ENCODE measurements around the gene PCDHA1.

The PCDHA1 gene

GRCh38 chr5:140996060-140996459 is 210.1 kb downstream of the PCDHA1 start:
- no peak for DNase-seq

- DNase-seq, result no peak
Measured at GRCh38 chr5:140998921-140999410, 213.0 kb downstream of the PCDHA1 start.

GRCh38 chr5:141001446-141001843 is 215.5 kb downstream of the PCDHA1 start:
- DNase-seq, result no peak

GRCh38 chr5:141001844-141002604 is 216.1 kb downstream of the PCDHA1 start:
- peak; percentile 45 for DNase-seq

GRCh38 chr5:141002605-141002965 is 216.6 kb downstream of the PCDHA1 start:
- DNase-seq, result no peak

GRCh38 chr5:141003031-141003430 is 217.1 kb downstream of the PCDHA1 start:
- no peak for DNase-seq

GRCh38 chr5:141003791-141004611 is 218.1 kb downstream of the PCDHA1 start:
- DNase-seq, result no peak

GRCh38 chr5:141007791-141008190 is 221.9 kb downstream of the PCDHA1 start:
- no peak for DNase-seq

GRCh38 chr5:141010047-141010793 is 224.3 kb downstream of the PCDHA1 start:
- no peak for DNase-seq

- no peak for DNase-seq
Measured at GRCh38 chr5:141017943-141018342, 232.0 kb downstream of the PCDHA1 start.

- no peak for DNase-seq
Measured at GRCh38 chr5:141022384-141022783, 236.4 kb downstream of the PCDHA1 start.

- DNase-seq, result no peak
Measured at GRCh38 chr5:141031006-141031405, 245.1 kb downstream of the PCDHA1 start.

- DNase-seq, result no peak
Measured at GRCh38 chr5:141032626-141033025, 246.7 kb downstream of the PCDHA1 start.

GRCh38 chr5:141039061-141039460 is 253.1 kb downstream of the PCDHA1 start:
- no peak for DNase-seq

- DNase-seq, result no peak
Measured at GRCh38 chr5:141039517-141039916, 253.6 kb downstream of the PCDHA1 start.

- DNase-seq, result peak; percentile 49
Measured at GRCh38 chr5:141040093-141040770, 254.3 kb downstream of the PCDHA1 start.

- DNase-seq, result peak; percentile 85
Measured at GRCh38 chr5:141040771-141041426, 255.0 kb downstream of the PCDHA1 start.

GRCh38 chr5:141041427-141041785 is 255.5 kb downstream of the PCDHA1 start:
- DNase-seq, result no peak

GRCh38 chr5:141042555-141042954 is 256.6 kb downstream of the PCDHA1 start:
- no peak for DNase-seq

- no peak for DNase-seq
Measured at GRCh38 chr5:141050622-141051520, 264.9 kb downstream of the PCDHA1 start, which contains the start of gene PCDHB1. Gene PCDHB1 (plus strand): TSS chr5:141051374. CDS start chr5:141051471, 97 bp downstream.

GRCh38 chr5:141051521-141051866 is 265.6 kb downstream of the PCDHA1 start:
- no peak for DNase-seq

Measured in right forelimb (tissue), 1 donor.